Thyroid gland (tissue), 4 donors: ENCODE measurements around the gene ABHD12. TPM values are rescaled to one million over a fixed set of nuclear protein-coding genes. Genes with fewer than 3 reads are reported as not detected.

Experiments used
- DNase-seq, 2 donors: peaks; one replicate each; pipeline ENCODE4 v3.0.0-alpha.2; 2019
- H3K27ac ChIP-seq, 3 donors: fragments of 200-600 bp; sonication (generic); 1 replicate in 2 of 3; 2 replicates in 1 of 3; pipeline ENCODE4 v1.5.1; 2016 to 2019; ENCODE audit warnings: mild to moderate bottlenecking in 1 of 3, moderate library complexity in 1 of 3
- H3K27me3 ChIP-seq: fragments of 200-600 bp; sonication (generic); one replicate; pipeline ENCODE4 v1.5.1; 2019
- H3K36me3 ChIP-seq, 2 donors: fragments of 200-600 bp; sonication (generic); one replicate each; pipeline ENCODE4 v1.5.1; 2016 to 2019
- H3K4me1 ChIP-seq, 2 donors: fragments of 200-600 bp; sonication (generic); one replicate each; pipeline ENCODE4 v1.5.1; 2017 to 2019
- H3K4me3 ChIP-seq, 3 donors: fragments of 200-600 bp; sonication (generic); replicated peaks in 1 of 3; 1 replicate in 2 of 3; 2 replicates in 1 of 3; pipeline ENCODE4 v1.5.1; 2016; ENCODE audit warnings: mild to moderate bottlenecking in 1 of 3
- H3K9me3 ChIP-seq: fragments of 200-600 bp; sonication (generic); one replicate; pipeline ENCODE4 v1.5.1; 2017
- POLR2A ChIP-seq, 2 donors: fragments of 450-650 bp; IDR thresholded peaks; one replicate each; pipeline ENCODE4 v1.6.1; 2017; ENCODE audit warnings: antibody characterized with exemption in 2 of 2, mild to moderate bottlenecking in 2 of 2, moderate library complexity in 1 of 2
- WGBS, 2 donors: methylation state at CpG; one replicate each; pipeline ENCODE4 v1.1.5; 2017; 5-methylcytosine and 5-hydroxymethylcytosine counted together
- intact Hi-C: fragments of 100-400 bp; cut with DNase I; formaldehyde crosslinking; loops from one replicate; pipeline ENCODE4 v1.15.1; 2023
- total RNA-seq, 4 donors: library from RNA; depleted of rRNA; stranded (reverse); fragments of >200 nt; gene quantifications; one replicate each; pipeline ENCODE4 v1.2.3, GENCODE V29; 2016
- TF ChIP-seq, protein P1 (sequence below), 6 experiments: fragments of 200-600 bp in 3 of 6; fragments of 450-650 bp in 3 of 6; sonication (generic) in 3 of 6; IDR thresholded peaks; one replicate each; pipeline ENCODE4 v1.5.1; 2016 to 2019; ENCODE audit warnings: antibody characterized with exemption in 6 of 6, mild to moderate bottlenecking in 2 of 6, inconsistent platforms in 1 of 6, moderate library complexity in 1 of 6

ABHD12 gene
- total RNA-seq, 4 donors from 2014 or later, result 103 to 212 (median 179) TPM

DNA sequence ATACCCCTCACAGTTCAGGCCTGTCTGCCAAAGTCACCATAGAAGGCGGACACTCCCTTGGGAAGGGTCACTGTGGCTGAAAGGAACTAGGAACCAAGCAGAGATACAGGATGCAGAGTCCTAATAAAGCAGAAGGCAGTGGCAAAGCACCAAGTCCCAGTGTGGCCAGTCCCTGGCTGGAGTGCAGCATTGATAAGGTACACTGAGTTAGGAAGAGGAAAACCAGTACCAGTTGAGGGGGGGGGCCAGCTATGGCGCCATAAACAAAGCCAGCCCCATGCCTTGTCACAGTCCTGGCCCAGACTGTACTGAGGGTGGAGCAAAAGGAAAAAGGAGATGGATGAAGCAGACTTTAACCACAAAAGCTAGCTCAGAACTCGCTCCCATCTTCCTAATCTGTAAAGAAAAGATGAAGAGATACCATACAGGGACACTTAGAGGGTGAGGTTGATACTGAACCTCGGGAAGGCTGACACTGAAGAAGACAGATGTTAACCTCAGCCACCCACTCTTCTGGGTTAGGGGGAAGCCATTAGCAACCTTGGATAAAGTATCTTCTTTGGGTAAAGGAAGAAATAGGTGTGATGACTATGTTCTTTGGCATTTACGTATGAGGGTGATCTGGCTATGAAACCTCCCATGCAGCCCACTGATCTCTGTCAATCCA, 7.8 kb downstream of the ABHD12 start:
- WGBS, 2 donors, result 83 to 87% methylated on average over 5 of the region's 5 CpGs
- peaks cover 48 to 68% of the 10 kb centered on the region in 2 donors for H3K4me1 ChIP-seq
- H3K27ac ChIP-seq, result peak overlapping the region; percentile 77 to 83 (median 83)
- no peaks in the 10 kb centered on the region for H3K36me3 ChIP-seq
- peak; percentile 82 to 88 for DNase-seq
- H3K4me3 ChIP-seq, result no peak overlapping the region
- no peaks in the 10 kb centered on the region for H3K9me3 ChIP-seq
- TF ChIP-seq POLR2A (IDR thresholded peaks at IDR 0.05), result no peak
- TF ChIP-seq, protein P1, sequence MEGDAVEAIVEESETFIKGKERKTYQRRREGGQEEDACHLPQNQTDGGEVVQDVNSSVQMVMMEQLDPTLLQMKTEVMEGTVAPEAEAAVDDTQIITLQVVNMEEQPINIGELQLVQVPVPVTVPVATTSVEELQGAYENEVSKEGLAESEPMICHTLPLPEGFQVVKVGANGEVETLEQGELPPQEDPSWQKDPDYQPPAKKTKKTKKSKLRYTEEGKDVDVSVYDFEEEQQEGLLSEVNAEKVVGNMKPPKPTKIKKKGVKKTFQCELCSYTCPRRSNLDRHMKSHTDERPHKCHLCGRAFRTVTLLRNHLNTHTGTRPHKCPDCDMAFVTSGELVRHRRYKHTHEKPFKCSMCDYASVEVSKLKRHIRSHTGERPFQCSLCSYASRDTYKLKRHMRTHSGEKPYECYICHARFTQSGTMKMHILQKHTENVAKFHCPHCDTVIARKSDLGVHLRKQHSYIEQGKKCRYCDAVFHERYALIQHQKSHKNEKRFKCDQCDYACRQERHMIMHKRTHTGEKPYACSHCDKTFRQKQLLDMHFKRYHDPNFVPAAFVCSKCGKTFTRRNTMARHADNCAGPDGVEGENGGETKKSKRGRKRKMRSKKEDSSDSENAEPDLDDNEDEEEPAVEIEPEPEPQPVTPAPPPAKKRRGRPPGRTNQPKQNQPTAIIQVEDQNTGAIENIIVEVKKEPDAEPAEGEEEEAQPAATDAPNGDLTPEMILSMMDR (IDR thresholded peaks at IDR 0.05), result no peak
- intact Hi-C loops, result no loop called here
- no peaks in the 10 kb centered on the region for H3K27me3 ChIP-seq

DNA sequence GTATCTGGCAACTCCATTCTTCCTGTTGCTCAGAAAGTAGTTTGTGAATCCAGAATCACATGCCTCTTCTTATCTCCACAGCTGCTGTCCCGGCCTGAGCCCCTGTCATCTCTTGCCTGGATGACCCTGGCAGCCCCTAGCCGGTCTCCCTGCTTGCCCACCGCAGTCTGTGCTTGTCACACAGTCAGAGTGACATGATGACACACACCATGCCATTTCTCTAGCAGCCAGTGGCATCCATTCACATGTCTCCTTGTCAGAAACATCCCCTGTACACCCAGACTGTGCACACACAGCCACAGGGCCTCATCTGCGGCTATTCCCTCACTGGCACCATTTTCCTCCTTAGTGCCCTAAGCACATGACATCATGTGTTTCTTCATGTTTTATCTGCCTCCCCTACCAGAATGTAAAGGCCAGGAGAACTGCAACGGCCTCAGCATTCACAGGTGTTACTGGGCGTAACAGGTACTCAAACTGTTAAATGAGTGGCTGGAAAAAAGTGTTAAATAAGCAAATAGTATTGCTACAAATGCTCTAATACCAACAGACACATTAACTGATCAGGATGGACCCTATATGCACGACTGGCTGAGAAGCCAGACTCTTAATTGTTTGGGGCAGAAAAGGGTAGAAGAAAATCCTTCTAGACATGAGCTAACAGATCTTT, 9.6 kb downstream of the ABHD12 start:
- H3K4me1 ChIP-seq, result peaks cover 57 to 81% of the 10 kb centered on the region in 2 donors
- 91 to 93% methylated on average over 7 of the region's 7 CpGs for WGBS, 2 donors
- no peak overlapping the region for H3K4me3 ChIP-seq
- intact Hi-C loops, result no loop called here
- no peaks in the 10 kb centered on the region for H3K9me3 ChIP-seq
- no peak for DNase-seq
- no peaks in the 10 kb centered on the region for H3K36me3 ChIP-seq
- H3K27me3 ChIP-seq, result no peaks in the 10 kb centered on the region
- H3K27ac ChIP-seq, result peak overlapping the region in 2 of 3 donors; percentile 41 to 77
- TF ChIP-seq POLR2A (IDR thresholded peaks at IDR 0.05), result no peak
- TF ChIP-seq, protein P1 (IDR thresholded peaks at IDR 0.05), result no peak

DNA sequence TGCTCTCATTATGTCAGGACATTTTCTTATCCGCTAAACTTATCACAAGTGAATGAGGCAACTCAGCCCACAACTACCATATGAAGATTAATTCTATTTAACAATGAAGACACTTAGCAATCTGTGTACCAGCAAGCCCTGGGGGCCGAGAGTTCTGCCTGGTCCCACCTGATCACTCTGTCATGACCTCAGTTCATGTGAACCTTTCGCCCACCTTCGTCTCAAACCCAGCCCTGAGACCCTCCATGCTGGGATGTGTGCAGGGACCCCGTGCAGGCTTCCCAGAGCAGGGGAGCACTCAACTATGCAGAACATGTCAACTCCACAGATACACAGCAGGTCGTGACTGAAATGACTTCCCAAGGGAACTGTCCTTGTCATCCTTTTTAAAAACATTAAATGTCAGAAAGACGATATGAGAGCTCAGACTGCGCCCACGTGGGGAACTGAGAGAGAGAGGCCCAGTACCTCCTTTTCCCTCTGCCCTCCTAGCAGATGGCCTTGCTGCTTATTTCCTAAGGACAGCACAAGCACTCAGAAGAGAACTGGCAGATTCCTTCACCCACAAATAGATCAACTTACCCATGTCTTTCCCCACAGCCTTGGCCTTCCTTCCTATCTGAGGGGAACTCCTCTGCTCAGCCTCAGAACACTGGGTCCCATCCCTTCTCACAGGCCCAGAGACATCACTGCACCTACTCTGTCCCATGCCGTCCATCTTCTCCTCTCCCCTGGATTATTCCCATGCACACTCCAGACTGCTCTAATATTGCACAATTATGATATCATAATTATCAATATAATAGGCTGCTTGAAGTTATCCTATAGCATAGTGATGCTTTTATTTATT, 11.5 kb downstream of the ABHD12 start:
- no peaks in the 10 kb centered on the region for H3K27me3 ChIP-seq
- intact Hi-C loops, result no loop called here
- no peak for TF ChIP-seq POLR2A (IDR thresholded peaks at IDR 0.05)
- DNase-seq, result no peak
- no peaks in the 10 kb centered on the region for H3K36me3 ChIP-seq
- no peaks in the 10 kb centered on the region for H3K9me3 ChIP-seq
- peaks cover 48 to 69% of the 10 kb centered on the region in 2 donors for H3K4me1 ChIP-seq
- WGBS, 2 donors, result 92 to 96% methylated on average over 10 of the region's 10 CpGs
- no peak overlapping the region for H3K4me3 ChIP-seq
- H3K27ac ChIP-seq, result peak overlapping the region in 1 of 3 donors; percentile 24

DNA sequence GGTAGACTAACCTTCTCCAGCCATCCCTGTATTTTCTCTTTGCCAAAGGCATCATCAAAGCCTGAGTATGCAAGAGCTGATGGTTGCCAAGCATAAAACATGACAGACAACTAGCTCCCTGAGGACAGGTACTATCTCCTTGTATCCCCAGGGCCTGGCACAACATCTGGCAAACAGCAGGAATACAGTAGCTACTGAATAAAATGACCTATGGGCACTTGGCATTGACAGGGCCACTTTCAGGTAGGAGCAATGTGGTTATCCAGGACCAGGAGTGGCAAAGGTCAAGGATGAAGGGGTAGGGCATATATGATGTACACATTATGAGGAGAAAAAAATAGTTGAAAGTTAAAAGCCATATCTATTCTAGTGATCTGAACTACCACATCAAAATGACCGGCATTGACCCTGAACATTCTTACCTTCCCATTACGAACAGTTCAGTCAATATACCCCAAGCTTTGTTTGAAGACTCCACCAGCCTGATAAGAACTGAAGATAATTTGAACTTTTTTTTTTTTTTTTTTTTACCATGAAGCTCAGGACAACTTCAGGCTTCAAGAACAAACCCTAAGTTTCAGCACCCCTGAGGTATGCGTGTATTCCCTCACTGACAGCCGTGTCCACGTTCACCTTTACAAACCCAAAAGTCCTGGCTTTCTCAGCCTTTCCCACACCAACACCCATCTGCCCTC, 12.3 kb downstream of the ABHD12 start:
- WGBS, 2 donors, result 96 to 99% methylated on average over 5 of the region's 5 CpGs

More for the DNA sequence above, 12.3 kb downstream of the ABHD12 start:
- H3K27me3 ChIP-seq, result no peaks in the 10 kb centered on the region
- H3K4me3 ChIP-seq, result no peak overlapping the region
- H3K27ac ChIP-seq, result no peak overlapping the region
- intact Hi-C loops, result no loop called here
- peaks cover 41 to 63% of the 10 kb centered on the region in 2 donors for H3K4me1 ChIP-seq
- no peak for DNase-seq
- TF ChIP-seq, protein P1 (IDR thresholded peaks at IDR 0.05), result no peak
- no peak for TF ChIP-seq POLR2A (IDR thresholded peaks at IDR 0.05)
- H3K36me3 ChIP-seq, result no peaks in the 10 kb centered on the region
- H3K9me3 ChIP-seq, result no peaks in the 10 kb centered on the region
